CD4-positive, alpha-beta T cell treated with Interferon alpha-2 for 1 hour (primary cell): ENCODE data around the gene TTC21A.
"Not testable (repeated sequence)": the region's sequence is repeated elsewhere in the genome, so short reads cannot be mapped to it uniquely, and the experiment has no call there.

ENCODE experiments used
- DNase-seq, 2 donors: peaks; one replicate each; pipeline ENCODE4 v3.0.0-alpha.2; 2020 to 2022

TTC21A gene

GRCh38 chr3:39107388-39108199 is at the start of gene TTC21A, which contains the start of gene GORASP1:
Gene TTC21A (plus strand): TSS chr3:39107680. CDS start chr3:39107838, 158 bp downstream.
Gene GORASP1 (minus strand): TSS chr3:39107627. CDS start chr3:39107541, 86 bp downstream.
- DNase-seq: peak; percentile 80 to 84

GRCh38 chr3:39061228-39061627 is 46.3 kb upstream of the TTC21A start:
- not testable (repeated sequence) for DNase-seq

- no peak for DNase-seq
Observed at GRCh38 chr3:39062180-39062579, 45.3 kb upstream of the TTC21A start.

GRCh38 chr3:39063143-39063542 is 44.3 kb upstream of the TTC21A start:
- DNase-seq: no peak

- DNase-seq: no peak
Observed at GRCh38 chr3:39064646-39065045, 42.8 kb upstream of the TTC21A start.

- peak; percentile 42 to 43 for DNase-seq
Observed at GRCh38 chr3:39065197-39065596, 42.3 kb upstream of the TTC21A start.

GRCh38 chr3:39067286-39067685 is 40.2 kb upstream of the TTC21A start:
- no peak for DNase-seq

GRCh38 chr3:39068556-39068955 is 38.9 kb upstream of the TTC21A start:
- DNase-seq: no peak

- no peak for DNase-seq
Observed at GRCh38 chr3:39075910-39076309, 31.6 kb upstream of the TTC21A start.

GRCh38 chr3:39079530-39079929 is 27.9 kb upstream of the TTC21A start:
- DNase-seq: no peak

GRCh38 chr3:39080026-39080425 is 27.5 kb upstream of the TTC21A start:
- no peak for DNase-seq

- DNase-seq: no peak
Observed at GRCh38 chr3:39082666-39083313, 24.7 kb upstream of the TTC21A start.

GRCh38 chr3:39086144-39086543 is 21.3 kb upstream of the TTC21A start:
- no peak for DNase-seq

GRCh38 chr3:39088456-39088855 is 19.0 kb upstream of the TTC21A start:
- no peak for DNase-seq

- DNase-seq: no peak
Observed at GRCh38 chr3:39088889-39089288, 18.6 kb upstream of the TTC21A start.

- DNase-seq: no peak
Observed at GRCh38 chr3:39090922-39091321, 16.6 kb upstream of the TTC21A start.

GRCh38 chr3:39094851-39095677 is 12.4 kb upstream of the TTC21A start:
- DNase-seq: no peak

GRCh38 chr3:39095778-39096177 is 11.7 kb upstream of the TTC21A start:
- no peak for DNase-seq

GRCh38 chr3:39096775-39097174 is 10.7 kb upstream of the TTC21A start:
- DNase-seq: no peak

GRCh38 chr3:39097716-39098472 is 9.6 kb upstream of the TTC21A start:
- DNase-seq: no peak

- DNase-seq: no peak
Observed at GRCh38 chr3:39098473-39099000, 8.9 kb upstream of the TTC21A start.

GRCh38 chr3:39099242-39099641 is 8.2 kb upstream of the TTC21A start:
- no peak for DNase-seq
